HTR-8/SVneo (cell line): ENCODE data around the gene MALT1.
"Not testable (repeated sequence)": the region's sequence is repeated elsewhere in the genome, so short reads cannot be mapped to it uniquely, and the experiment has no call there.

Experiments
- DNase-seq: peaks from one replicate; pipeline ENCODE4 v3.0.0; 2011; ENCODE audit warnings: low spot score, mixed read lengths; ENCODE audit not compliant: insufficient read length
- FAIRE-seq: peaks from 2 replicates; lab custom pipeline; 2011; peaks lifted over from hg19 to GRCh38; lab: Jason Lieb, UNC

MALT1 gene

GRCh38 chr18:58762781-58763171 is 91.5 kb downstream of the MALT1 start:
- no peak for DNase-seq
- FAIRE-seq, result no peak

GRCh38 chr18:58766164-58766563 is 94.9 kb downstream of the MALT1 start:
- FAIRE-seq, result no peak
- no peak for DNase-seq

GRCh38 chr18:58766946-58767345 is 95.7 kb downstream of the MALT1 start:
- DNase-seq, result no peak
- no peak for FAIRE-seq

GRCh38 chr18:58768293-58768974 is 97.2 kb downstream of the MALT1 start:
- DNase-seq (peak; percentile 71), FAIRE-seq (peak; percentile 58)

- no peak for FAIRE-seq
Measured at GRCh38 chr18:58769321-58769720, 98.1 kb downstream of the MALT1 start.

GRCh38 chr18:58770601-58771000 is 99.3 kb downstream of the MALT1 start:
- DNase-seq, result no peak
- FAIRE-seq, result no peak

More at GRCh38 chr18:58769321-58769720, 98.1 kb downstream of the MALT1 start:
- no peak for DNase-seq

GRCh38 chr18:58772161-58772560 is 100.9 kb downstream of the MALT1 start:
- no peak for FAIRE-seq
- DNase-seq, result no peak

GRCh38 chr18:58776084-58776483 is 104.8 kb downstream of the MALT1 start:
- DNase-seq (no peak), FAIRE-seq (no peak)

GRCh38 chr18:58776541-58776940 is 105.3 kb downstream of the MALT1 start:
- DNase-seq, FAIRE-seq: not testable (repeated sequence)

- no peak for FAIRE-seq
Measured at GRCh38 chr18:58777471-58777870, 106.2 kb downstream of the MALT1 start.

GRCh38 chr18:58779529-58779928 is 108.3 kb downstream of the MALT1 start:
- DNase-seq (no peak), FAIRE-seq (no peak)

More at GRCh38 chr18:58777471-58777870, 106.2 kb downstream of the MALT1 start:
- no peak for DNase-seq

GRCh38 chr18:58780045-58780444 is 108.8 kb downstream of the MALT1 start:
- FAIRE-seq (no peak), DNase-seq (no peak)

- DNase-seq, result peak; percentile 67
- FAIRE-seq, result peak; percentile 99
Measured at GRCh38 chr18:58781627-58782194, 110.4 kb downstream of the MALT1 start.

- FAIRE-seq (no peak), DNase-seq (no peak)
Measured at GRCh38 chr18:58784601-58785137, 113.4 kb downstream of the MALT1 start.

GRCh38 chr18:58785171-58785805 is 114.0 kb downstream of the MALT1 start:
- FAIRE-seq (no peak), DNase-seq (peak; percentile 70)

- DNase-seq, result no peak
- no peak for FAIRE-seq
Measured at GRCh38 chr18:58785870-58786269, 114.6 kb downstream of the MALT1 start.

- FAIRE-seq, result no peak
- no peak for DNase-seq
Measured at GRCh38 chr18:58787536-58788149, 116.4 kb downstream of the MALT1 start.

GRCh38 chr18:58788470-58788869 is 117.2 kb downstream of the MALT1 start:
- no peak for FAIRE-seq

GRCh38 chr18:58788971-58789875 is 118.0 kb downstream of the MALT1 start:
- FAIRE-seq (no peak), DNase-seq (no peak)

More at GRCh38 chr18:58788470-58788869, 117.2 kb downstream of the MALT1 start:
- no peak for DNase-seq

- DNase-seq (no peak), FAIRE-seq (no peak)
Measured at GRCh38 chr18:58789876-58790240, 118.6 kb downstream of the MALT1 start.
